PC-3 (cell line): Measurements from ENCODE around the gene THADA.

ENCODE experiments used
- EZH2 ChIP-seq: fragments of 300-600 bp; sonication (generic); IDR thresholded peaks from one replicate; pipeline ENCODE4 v1.6.1; 2017; ENCODE audit warnings: antibody characterized with exemption, mild to moderate bottlenecking, low read length; ENCODE audit not compliant: unreplicated experiment
- TF ChIP-seq, protein P1 (sequence below): fragments of 300-600 bp; sonication (generic); conservative IDR thresholded peaks from 2 replicates; pipeline ENCODE4 v1.5.1; 2017; ENCODE audit warnings: antibody characterized with exemption, low read depth, mild to moderate bottlenecking, low read length

DNA sequence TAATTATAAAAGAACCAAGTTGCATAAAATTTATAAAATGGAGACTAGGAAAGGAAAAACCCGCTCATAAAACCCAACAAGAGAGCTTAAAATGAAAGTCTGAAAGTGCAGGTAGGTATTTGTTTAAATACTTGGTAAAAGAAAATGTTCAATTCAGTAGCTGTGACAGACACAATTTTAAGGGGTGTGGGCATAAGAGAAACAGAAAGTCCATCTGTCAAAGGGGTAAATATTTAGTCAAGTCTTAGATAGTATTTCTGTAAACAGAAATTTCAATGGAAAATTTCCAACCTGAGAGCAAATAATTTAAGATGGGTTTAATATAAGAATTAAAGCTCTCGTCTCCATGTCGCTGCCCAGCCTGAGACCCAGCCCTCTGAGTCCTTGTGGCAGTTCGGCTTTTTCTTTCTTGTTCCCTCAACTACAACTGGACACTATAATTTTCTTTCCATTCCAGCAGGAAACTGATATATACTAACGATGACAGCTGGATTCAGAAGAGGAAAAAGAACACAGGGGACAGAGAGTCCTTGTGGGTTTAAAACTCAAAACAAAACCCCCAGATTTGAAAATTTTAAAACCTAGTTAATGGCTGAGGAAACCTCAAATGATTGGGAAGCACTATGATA is 281.4 kb downstream of the THADA start:
- TF ChIP-seq, protein P1, sequence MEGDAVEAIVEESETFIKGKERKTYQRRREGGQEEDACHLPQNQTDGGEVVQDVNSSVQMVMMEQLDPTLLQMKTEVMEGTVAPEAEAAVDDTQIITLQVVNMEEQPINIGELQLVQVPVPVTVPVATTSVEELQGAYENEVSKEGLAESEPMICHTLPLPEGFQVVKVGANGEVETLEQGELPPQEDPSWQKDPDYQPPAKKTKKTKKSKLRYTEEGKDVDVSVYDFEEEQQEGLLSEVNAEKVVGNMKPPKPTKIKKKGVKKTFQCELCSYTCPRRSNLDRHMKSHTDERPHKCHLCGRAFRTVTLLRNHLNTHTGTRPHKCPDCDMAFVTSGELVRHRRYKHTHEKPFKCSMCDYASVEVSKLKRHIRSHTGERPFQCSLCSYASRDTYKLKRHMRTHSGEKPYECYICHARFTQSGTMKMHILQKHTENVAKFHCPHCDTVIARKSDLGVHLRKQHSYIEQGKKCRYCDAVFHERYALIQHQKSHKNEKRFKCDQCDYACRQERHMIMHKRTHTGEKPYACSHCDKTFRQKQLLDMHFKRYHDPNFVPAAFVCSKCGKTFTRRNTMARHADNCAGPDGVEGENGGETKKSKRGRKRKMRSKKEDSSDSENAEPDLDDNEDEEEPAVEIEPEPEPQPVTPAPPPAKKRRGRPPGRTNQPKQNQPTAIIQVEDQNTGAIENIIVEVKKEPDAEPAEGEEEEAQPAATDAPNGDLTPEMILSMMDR: no peak
- TF ChIP-seq EZH2: no peak
